BJ (cell line): ENCODE data around the gene BST1. TPM values are rescaled to one million over a fixed set of nuclear protein-coding genes. Genes with fewer than 3 reads are reported as not detected.

Experiments used
- CTCF ChIA-PET: fragments of 350-600 bp; formaldehyde crosslinking; extraction: SDS; loops from one replicate; lab custom pipeline; 2021; ENCODE audit warnings: antibody characterized with exemption, inconsistent platforms; lab: Yijun Ruan, JAX
- POLR2A ChIA-PET: fragments of 300-600 bp; sonication (Branson Sonifier 250); formaldehyde crosslinking; extraction: SDS; loops from one replicate; lab custom pipeline; 2021; ENCODE audit warnings: antibody characterized with exemption; lab: Charles Lee
- DNase-seq: peaks from one replicate; pipeline ENCODE4 v3.0.0-alpha.2; 2011; ENCODE audit warnings: low read depth
- H3K27me3 ChIP-seq: 2 replicates; pipeline ENCODE4 v1.6.0; 2011; ENCODE audit warnings: low read length; ENCODE audit not compliant: control insufficient read depth, insufficient read depth
- H3K36me3 ChIP-seq: 2 replicates; pipeline ENCODE4 v1.5.1; 2011; ENCODE audit warnings: low read length; ENCODE audit not compliant: control insufficient read depth, insufficient read depth
- H3K4me3 ChIP-seq: 2 replicates; pipeline ENCODE4 v1.5.1; 2011; ENCODE audit warnings: low read depth, mild to moderate bottlenecking, control low read depth, low read length
- polyA plus RNA-seq: library from polyadenylated mRNA; depleted of rRNA; stranded (reverse); fragments of >200 nt; gene quantifications from 2 replicates; pipeline ENCODE4 v1.2.3, GENCODE V29; 2011
- TF ChIP-seq, protein P1 (sequence below): IDR thresholded peaks from 2 replicates; pipeline ENCODE4 v1.5.1; 2011; ENCODE audit warnings: low read depth, mild to moderate bottlenecking, control low read depth, inconsistent platforms, low read length, moderate library complexity; ENCODE audit not compliant: insufficient read depth

Gene BST1
- polyA plus RNA-seq, 1 experiment = 38.5 TPM

DNA sequence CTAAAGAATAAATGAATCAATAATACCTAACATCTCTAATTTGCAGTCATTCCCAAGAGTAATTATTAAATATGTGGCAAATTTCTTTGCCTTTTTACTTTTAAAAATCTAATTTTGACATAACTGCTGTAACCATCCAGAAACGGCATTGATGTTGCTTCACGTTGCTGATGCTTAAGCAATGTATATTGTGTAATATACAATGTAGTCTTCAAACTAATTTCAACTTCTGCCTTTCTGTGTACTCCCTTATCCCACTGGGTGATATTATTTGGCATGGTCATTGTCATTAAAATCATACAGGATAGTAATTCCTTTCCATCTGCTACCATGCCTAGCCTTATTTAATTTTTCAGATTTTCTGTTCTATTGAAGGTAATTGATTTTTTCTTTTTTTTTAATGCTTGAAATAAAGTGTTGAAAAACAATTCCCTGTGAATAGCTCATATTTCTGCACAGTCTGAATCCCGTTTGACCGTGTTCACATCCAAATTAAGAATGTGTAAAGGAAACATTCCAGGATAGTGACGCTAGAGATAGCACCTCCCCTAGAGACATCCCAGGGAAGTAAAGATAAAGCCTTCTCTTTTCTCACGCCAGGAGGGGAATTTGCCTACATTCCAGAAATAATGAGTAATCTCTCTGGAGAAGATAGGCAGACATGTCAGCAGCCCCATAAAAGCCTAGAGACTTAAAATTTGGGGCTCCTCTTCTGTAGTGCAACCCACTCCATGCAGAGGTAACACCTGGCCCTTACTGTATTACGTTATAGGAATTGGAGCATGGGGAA is 12.7 kb upstream of the BST1 start:
- DNase-seq = peak; percentile 78
- ChIA-PET CTCF (interaction anchor here (0.7 kb wide), 1 partner anchor 219 kb away, joined by 3 read pairs; no protein-coding TSS in a partner anchor), POLR2A (interaction anchor here (0.6 kb wide), 1 partner anchor 517 kb away, joined by 5 read pairs; no protein-coding TSS in a partner anchor)
- Histone ChIP-seq H3K36me3 (no peaks in the 10 kb centered on the region), H3K4me3 (no peak overlapping the region), H3K27me3 (no peaks in the 10 kb centered on the region)
- TF ChIP-seq, protein P1, sequence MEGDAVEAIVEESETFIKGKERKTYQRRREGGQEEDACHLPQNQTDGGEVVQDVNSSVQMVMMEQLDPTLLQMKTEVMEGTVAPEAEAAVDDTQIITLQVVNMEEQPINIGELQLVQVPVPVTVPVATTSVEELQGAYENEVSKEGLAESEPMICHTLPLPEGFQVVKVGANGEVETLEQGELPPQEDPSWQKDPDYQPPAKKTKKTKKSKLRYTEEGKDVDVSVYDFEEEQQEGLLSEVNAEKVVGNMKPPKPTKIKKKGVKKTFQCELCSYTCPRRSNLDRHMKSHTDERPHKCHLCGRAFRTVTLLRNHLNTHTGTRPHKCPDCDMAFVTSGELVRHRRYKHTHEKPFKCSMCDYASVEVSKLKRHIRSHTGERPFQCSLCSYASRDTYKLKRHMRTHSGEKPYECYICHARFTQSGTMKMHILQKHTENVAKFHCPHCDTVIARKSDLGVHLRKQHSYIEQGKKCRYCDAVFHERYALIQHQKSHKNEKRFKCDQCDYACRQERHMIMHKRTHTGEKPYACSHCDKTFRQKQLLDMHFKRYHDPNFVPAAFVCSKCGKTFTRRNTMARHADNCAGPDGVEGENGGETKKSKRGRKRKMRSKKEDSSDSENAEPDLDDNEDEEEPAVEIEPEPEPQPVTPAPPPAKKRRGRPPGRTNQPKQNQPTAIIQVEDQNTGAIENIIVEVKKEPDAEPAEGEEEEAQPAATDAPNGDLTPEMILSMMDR = no peak

DNA sequence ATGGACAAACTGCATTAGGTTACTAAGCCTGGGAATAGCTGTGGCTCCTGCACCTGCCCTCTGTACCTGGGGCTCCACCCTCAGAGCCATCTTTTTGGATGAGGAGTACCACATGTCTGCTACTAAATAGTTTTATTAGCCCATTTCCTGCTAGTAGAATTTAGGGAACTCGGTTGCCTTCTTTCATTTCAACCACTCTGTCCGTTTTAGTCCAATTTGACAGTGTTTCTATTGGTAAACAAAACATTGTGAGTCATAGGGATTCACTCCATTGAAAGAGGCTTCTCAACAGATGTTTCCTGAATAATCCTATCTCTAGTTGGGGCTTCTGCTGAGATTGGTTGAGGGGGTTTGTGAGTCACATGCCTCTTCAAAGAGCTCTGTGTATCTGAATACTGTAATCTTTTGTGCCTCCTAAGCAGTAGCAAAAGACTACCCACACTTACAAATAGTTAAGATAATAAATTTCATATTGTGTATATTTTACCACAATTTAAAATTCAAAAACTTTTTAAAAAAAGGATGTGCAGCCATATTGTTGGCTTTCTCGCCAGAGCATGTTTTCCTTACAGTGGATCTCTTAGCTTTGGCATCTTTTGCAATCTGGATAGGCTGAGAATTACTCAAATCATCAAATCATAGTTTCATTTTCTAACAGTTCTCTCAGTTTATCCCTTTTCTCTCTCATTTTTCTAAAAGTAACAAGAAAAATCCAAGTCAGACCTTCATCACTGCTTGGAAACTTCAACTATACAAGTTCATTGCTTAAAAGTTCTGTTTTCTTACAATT is 11.3 kb upstream of the BST1 start:
- ChIA-PET CTCF (no interaction called here), POLR2A (no interaction called here)
- no peaks in the 10 kb centered on the region for H3K27me3 ChIP-seq
- no peak for DNase-seq
- H3K36me3 ChIP-seq = no peaks in the 10 kb centered on the region
- no peak overlapping the region for H3K4me3 ChIP-seq
- TF ChIP-seq, protein P1 = no peak

DNA sequence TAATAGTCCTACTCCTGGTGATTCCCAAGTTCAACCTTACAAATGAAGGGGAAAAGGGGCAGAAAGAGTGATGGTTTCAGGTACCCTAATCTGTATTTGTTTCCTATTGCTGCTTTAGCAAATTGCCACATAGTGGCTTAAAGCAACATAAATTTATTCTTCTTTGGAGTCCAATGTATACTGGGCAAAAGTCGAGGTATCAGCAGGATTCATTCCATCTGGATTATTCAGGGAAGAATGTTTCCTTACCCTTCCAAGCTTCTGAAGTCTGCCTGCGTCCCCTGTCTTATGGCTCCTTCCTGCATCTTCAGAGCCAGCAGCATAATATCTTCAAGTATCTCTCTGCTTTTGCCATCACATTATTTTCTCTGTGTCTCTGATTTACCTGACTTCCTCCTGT is 10.3 kb upstream of the BST1 start:
- TF ChIP-seq, protein P1 = no peak
- no peaks in the 10 kb centered on the region for H3K27me3 ChIP-seq
- DNase-seq = no peak
- no peak overlapping the region for H3K4me3 ChIP-seq
- no peaks in the 10 kb centered on the region for H3K36me3 ChIP-seq
- ChIA-PET POLR2A (no interaction called here), CTCF (no interaction called here)

DNA sequence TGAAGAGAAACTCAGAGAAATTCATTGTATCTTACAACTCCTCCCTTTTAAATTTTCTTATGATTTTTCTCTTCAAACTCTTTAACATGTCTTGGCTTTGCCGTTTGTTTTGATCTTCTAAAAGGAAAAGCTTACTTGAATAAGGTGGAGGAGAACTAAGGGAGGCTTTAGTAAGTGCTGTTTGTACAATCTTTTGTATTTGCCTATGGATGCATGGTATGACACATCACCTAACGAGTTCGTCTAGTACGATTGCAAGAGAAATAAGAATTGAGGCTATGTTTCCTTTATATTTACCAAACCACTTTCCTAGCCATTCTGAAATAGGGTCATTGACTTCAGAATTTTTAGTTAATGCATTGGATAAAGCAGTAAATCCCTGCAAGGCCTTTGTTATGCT is 8.4 kb upstream of the BST1 start:
- no peaks in the 10 kb centered on the region for H3K36me3 ChIP-seq
- ChIA-PET CTCF (interaction anchor here (1.1 to 1.2 kb wide), 3 partner anchors 10 to 13 kb away, joined by 3 to 4 read pairs (median 4); partner anchors contain the start of gene FAM200B), POLR2A (no interaction called here)
- TF ChIP-seq, protein P1 = no peak
- DNase-seq = no peak
- no peak overlapping the region for H3K4me3 ChIP-seq
- H3K27me3 ChIP-seq = no peaks in the 10 kb centered on the region

DNA sequence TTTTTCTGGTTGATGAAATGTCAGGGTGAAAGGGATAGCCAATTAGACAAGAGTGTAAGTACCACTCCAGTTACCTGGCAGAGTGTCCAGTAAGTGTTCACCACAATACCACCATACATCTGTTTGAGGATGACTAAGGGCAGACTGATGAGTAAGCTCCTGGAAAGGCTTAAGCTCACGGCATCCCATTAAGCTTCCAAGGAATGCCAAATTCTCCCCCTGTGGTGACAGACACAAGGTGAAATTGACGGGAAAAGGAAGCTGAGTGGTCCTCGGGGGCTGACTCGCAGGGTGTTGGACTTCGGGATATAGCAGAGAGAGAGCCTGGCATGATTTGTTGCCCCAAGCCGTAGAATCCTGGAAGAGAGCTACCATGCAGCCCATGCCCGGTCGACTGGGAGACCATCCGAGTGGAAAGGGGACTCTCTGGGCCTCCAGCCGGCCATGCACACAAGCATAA is 7.6 kb upstream of the BST1 start:
- peak; percentile 86 for DNase-seq
- ChIA-PET POLR2A (interaction anchor here (0.5 to 0.8 kb wide), 2 partner anchors 466 to 1581 kb away, joined by 3 to 15 read pairs; no protein-coding TSS in a partner anchor), CTCF (interaction anchor here (1.1 to 1.2 kb wide), 2 partner anchors 13 to 14 kb away, joined by 4 read pairs; partner anchors contain the start of gene FAM200B)
- no peaks in the 10 kb centered on the region for H3K27me3 ChIP-seq
- H3K4me3 ChIP-seq = no peak overlapping the region
- TF ChIP-seq, protein P1 = no peak
- no peaks in the 10 kb centered on the region for H3K36me3 ChIP-seq
